GM19193 (cell line): ENCODE measurements around the gene PLIN4.

Experiments
- POLR2A ChIP-seq: IDR thresholded peaks from 4 replicates; pipeline ENCODE4 v1.6.1; 2011; ENCODE audit not compliant: insufficient read depth, insufficient read length; ENCODE audit errors: extremely low read depth

Gene PLIN4

DNA sequence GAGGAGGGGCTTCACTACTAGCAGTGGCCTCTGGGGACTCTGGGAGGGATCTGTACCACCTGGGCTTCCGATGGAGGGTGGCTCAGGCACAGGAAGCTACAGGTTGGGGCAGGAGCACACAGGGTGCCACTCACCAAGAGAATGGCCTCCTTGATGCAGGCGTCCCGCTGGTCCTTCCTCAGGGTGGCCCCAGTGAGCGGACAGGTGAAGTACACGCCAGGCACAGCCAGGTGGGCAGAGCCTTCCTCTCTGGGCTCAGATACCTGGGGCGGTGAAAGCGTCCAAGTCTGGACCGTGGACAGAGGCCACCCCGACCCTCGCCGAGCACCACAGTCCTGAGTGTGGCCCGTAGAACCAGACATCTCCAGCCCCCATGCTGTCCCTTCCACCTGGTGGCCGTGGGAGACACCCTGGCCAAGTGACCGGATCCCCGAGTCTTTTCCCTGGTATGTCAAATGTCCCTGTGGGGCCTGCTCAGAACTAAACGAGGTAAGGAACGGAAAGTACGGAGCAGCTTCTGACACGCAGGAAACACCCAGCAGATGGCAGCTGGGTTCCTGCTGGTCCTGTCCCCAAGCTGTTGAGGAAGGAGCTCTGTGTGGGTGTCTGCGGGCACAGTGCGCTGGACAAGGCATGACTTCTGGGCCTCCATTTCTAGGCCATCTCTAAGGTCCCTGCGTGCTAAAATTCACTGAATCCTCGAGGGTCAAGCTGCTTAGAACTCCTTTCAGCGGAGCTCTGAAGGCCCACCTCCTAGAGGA, 65.9 kb downstream of the PLIN4 start:
- no peak for TF ChIP-seq POLR2A
